GM18909 (cell line): Measurements from ENCODE around the gene KCNMB2.
A peak's percentile ranks its signal among the peaks of the same experiment; 100 is the strongest.

ENCODE experiments used
- ATAC-seq: cut with Tn5 transposase; IDR thresholded peaks from one replicate; pipeline ENCODE4 v1.9.1; 2021; ENCODE audit warnings: mild to moderate bottlenecking; ENCODE audit not compliant: unreplicated experiment, poor library complexity

The KCNMB2 gene

GRCh38 chr3:178562947-178563232 lies 26.7 kb downstream of the KCNMB2 start:
- no peak for ATAC-seq

DNA sequence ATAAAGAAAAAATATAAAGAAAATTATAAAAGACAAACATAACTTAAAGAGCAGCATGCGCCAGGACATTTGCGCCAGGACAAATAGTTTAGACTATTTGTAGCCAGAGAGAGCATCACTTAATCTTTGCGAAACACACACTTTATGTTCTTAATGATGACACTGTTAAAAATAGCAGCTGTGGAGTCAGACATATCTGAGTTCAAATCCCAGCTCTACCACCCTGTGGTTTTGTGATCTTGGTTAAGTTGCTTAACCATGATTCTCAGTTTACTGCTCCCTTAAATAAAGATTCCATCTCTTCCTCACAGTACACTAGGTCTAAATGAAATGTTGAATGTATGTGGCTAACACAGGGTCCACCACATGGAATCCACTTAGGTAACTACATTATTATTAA lies 31.4 kb downstream of the KCNMB2 start:
- ATAC-seq = no peak

GRCh38 chr3:178568155-178568731 lies 32.0 kb downstream of the KCNMB2 start:
- ATAC-seq = no peak

DNA sequence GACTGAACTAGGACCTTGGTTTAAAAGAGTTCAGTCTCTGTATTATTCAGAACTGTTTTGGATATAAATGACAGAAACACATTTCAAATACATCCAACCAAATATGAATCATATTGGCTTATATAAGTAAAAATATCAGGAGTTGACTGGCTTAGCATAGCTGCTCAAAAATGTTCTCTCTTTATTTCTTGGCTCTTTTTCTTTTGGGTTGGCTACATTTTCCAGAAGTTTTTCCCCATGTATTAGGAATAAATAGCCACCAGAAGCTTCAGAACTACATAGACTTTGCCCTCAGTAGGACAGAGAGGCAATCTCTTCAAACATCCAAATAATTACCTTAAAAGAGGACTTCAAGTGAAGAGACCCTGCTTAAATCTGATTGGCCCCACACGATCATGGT lies 32.7 kb downstream of the KCNMB2 start:
- ATAC-seq = no peak

DNA sequence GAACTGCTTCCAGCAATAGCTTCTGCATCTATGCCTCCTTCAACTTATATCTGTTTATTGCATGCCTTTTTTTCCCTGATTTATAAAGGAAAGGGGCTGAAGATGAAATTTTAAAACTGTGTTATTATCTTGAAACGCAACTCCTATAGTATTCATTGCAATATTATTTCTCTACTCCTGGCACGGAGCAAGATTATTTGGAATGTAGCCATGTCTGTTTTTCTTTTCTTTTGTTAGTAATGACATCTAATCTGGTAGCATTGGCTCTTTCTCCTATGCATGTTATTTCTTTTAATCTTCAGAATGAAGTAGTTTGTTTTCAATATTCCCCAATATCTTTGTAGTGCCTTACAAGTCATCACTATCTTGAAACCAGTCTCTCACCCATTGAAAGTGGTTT lies 33.6 kb downstream of the KCNMB2 start:
- no peak for ATAC-seq

- ATAC-seq = no peak
Observed at GRCh38 chr3:178583963-178584575, 47.8 kb downstream of the KCNMB2 start.

DNA sequence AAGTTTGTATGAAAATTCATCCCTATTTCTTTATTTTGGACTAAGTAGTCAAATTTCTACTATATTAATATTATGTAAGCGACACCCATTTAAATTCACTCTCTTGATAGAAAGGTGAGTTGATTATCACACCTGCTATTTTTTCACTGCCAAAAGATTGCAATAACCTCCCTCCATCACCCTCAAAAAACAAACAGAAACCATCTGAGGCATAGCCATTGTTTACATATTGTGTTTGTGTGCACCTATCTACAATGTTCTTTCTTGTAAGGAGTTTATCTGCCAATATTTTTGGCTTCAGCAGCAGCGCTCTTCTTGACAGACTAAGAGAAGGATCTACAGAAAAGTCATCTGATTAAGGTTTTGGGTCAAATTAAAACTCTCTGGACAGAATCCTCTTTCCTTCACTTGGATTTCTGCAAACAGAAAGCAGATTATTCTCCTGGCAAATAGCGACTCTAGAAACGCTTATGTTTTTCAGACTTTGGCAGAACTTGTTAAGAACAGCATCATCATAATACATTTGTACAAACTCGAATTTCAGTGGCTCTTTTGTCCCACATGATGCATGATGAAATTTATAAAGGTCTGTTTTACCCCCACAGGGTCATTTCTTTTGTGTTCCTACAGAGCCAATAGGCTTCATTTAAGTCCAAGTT lies 48.6 kb downstream of the KCNMB2 start:
- no peak for ATAC-seq

DNA sequence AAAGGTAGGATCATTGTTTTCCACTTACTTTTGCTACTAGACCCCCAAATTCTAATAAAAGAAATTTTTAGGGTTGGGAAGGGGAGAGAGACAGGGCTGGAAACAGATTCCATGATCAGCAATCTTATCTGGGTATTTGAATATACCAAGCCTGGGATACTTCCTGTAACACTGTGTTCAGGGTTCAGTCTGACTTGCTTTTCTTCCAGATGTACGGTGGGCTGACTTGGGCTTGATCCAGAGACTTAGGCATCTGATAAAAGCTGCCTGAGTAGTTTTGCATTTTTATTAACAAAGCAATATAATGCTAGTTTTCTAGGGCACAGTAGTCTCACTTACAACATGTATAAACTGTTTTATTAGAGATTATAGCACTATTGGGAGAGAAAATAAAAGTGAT lies 49.2 kb downstream of the KCNMB2 start:
- ATAC-seq = no peak

DNA sequence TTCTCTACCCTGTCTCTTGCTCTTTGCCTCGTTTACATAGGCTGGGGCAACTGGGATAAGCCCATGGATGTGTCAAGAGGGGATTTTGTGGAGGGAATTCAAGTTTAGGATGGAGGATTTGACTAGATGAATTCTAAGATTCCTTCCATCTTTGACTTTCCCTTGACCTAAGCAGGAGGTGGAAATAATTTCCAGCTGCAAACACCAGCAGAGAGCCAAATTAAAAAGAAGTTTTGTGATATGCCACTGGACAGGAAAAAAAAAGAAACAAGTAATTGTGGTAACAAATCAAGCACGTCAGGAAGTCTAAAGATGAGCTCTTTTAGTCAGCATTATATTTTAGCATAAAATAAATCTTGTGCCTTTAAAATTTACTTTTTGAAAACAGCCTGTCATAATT lies 49.8 kb downstream of the KCNMB2 start:
- ATAC-seq = no peak

GRCh38 chr3:178588628-178589027 lies 52.4 kb downstream of the KCNMB2 start:
- ATAC-seq = no peak

DNA sequence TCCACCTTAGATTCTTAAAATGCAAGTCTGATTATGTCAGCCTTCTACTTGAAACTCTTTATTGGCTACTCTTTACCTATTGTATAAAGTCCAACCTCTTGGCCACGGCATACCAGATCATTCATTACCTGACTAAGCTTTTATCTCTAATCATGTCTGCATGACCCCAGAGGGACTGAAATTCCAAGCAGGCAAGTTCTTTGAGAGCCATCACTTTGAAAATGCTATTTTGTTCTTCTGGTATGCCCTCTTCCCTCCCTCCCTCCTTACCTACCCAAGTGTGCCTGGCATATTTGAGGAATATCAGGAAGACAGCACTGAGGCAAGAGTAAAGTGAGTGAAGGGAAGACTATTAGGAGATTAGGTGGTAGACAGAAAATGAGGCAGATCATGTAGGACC lies 57.5 kb downstream of the KCNMB2 start:
- ATAC-seq = no peak

DNA sequence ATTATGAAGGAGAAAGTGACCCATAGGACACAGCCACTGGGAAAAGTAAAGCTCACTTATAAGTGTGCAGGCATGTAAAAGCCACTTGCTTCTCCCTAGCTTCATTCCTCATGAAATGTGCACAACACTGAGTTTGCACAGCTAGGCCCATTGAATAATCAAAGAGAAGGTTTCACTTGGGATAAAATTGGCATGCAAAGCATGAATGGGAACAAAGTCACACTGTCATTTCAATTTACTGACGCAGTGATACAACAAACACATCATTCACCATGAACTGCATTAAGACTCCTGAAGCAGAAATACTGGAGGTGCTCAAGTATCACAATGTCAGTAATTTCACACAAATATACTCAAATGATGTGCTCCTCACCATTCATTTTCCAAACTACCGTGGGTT lies 61.1 kb downstream of the KCNMB2 start:
- ATAC-seq = no peak

DNA sequence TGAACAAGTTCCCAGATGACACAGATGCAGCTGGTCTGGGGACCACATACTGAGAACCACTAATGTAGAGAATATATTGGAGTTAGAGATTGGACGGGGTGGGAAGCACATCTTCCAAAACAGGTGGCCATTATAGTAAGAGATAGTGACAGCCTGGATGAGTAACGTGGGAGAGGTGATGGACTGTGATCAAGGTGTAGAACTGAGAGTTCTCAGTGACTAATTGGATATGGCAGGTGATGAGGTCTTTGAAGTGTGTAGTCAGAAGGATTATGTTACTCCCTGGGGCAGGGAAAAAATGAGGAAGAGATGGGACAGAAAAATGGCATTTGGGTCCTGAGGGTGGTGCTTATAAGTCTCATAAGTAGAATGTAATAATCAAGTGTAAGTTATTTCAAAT lies 66.6 kb downstream of the KCNMB2 start:
- no peak for ATAC-seq

GRCh38 chr3:178603735-178604134 lies 67.5 kb downstream of the KCNMB2 start:
- peak; percentile 50 for ATAC-seq

- no peak for ATAC-seq
Observed at GRCh38 chr3:178618197-178618596, 82.0 kb downstream of the KCNMB2 start.

- ATAC-seq = no peak
Observed at GRCh38 chr3:178618896-178619295, 82.7 kb downstream of the KCNMB2 start.

GRCh38 chr3:178623666-178624255 lies 87.5 kb downstream of the KCNMB2 start:
- ATAC-seq = no peak

- no peak for ATAC-seq
Observed at GRCh38 chr3:178624276-178624675, 88.0 kb downstream of the KCNMB2 start.

GRCh38 chr3:178625053-178625600 lies 88.9 kb downstream of the KCNMB2 start:
- ATAC-seq = no peak

GRCh38 chr3:178628037-178628436 lies 91.8 kb downstream of the KCNMB2 start:
- ATAC-seq = no peak

DNA sequence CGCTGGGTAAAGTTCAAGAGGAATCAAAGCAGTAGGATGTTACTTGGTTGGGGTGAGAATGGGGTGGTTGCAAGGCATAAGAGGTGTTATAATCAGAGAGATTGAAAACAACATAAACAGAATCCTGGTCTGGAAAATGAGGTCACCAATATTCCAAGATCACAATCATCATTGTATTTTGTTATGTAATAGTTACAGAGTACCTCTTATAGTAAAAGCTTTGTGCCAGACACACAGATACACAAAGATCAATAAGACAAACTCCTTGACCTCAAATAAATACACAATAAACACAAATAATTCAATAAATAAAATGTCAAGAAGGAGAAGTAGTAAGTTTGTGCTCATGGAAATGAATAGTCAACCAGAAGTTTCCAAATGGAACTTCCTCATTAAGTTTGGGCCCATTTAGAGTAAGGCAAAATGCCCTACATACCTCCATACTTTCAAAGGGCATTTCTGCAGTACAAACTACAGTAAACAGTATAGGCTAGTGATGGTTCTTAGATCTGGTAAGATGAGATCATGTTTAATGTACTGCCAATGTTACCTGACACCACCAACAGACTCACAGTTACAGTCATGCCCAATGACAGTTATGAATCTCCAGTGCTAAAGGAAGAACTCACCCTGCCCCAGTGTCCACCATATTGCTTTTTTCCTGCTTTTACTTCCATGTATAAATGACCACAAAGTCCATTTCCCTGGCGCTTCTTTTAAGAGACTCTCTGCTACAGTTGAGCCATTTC lies 93.4 kb downstream of the KCNMB2 start:
- ATAC-seq = no peak
